Caki2 (cell line): ENCODE measurements around the gene IL1F10. TPM values are rescaled to one million over a fixed set of nuclear protein-coding genes. Genes with fewer than 3 reads are reported as not detected.

Experiments
- DNase-seq: peaks from one replicate; pipeline ENCODE4 v3.0.0-alpha.2; 2015; ENCODE audit warnings: low read depth
- in situ Hi-C: cut with HindIII; loops from 2 replicates; pipeline ENCODE4 v1.10.0; 2016; ENCODE audit warnings: low sequenced_read_pairs, low pct_unique_long_range_greater_than_20kb, mixed read lengths
- total RNA-seq: library from RNA; depleted of rRNA; stranded (reverse); fragments of >200 nt; shearing (Covaris generic); gene quantifications from 2 replicates; pipeline ENCODE4 v1.2.3, GENCODE V29; 2014; ENCODE audit warnings: low replicate concordance; rRNA removed

Gene IL1F10
- not detected in 2 replicates for total RNA-seq

GRCh38 chr2:113067681-113068080, at the start of gene IL1F10:
TSS of gene IL1F10 (plus strand) at chr2:113067970. CDS start at chr2:113072739, 4,769 bp downstream.
- in situ Hi-C loops = no loop called here
- DNase-seq = no peak

GRCh38 chr2:113018509-113018908, 49.3 kb upstream of the IL1F10 start:
- in situ Hi-C loops = no loop called here
- no peak for DNase-seq

- DNase-seq = no peak
- in situ Hi-C loops = no loop called here
Measured at GRCh38 chr2:113021312-113021711, 46.5 kb upstream of the IL1F10 start.

GRCh38 chr2:113024764-113025163, 43.0 kb upstream of the IL1F10 start:
- in situ Hi-C loops = no loop called here
- no peak for DNase-seq

- in situ Hi-C loops = no loop called here
Measured at GRCh38 chr2:113025737-113026136, 42.0 kb upstream of the IL1F10 start.

GRCh38 chr2:113027691-113028090, 40.1 kb upstream of the IL1F10 start:
- no peak for DNase-seq
- in situ Hi-C loops = no loop called here

More at GRCh38 chr2:113025737-113026136, 42.0 kb upstream of the IL1F10 start:
- no peak for DNase-seq

- DNase-seq = no peak
- in situ Hi-C loops = no loop called here
Measured at GRCh38 chr2:113028112-113028511, 39.7 kb upstream of the IL1F10 start.

GRCh38 chr2:113032737-113033136, 35.0 kb upstream of the IL1F10 start:
- no peak for DNase-seq
- in situ Hi-C loops = no loop called here

- DNase-seq = no peak
- in situ Hi-C loops = no loop called here
Measured at GRCh38 chr2:113034016-113034415, 33.8 kb upstream of the IL1F10 start.

- in situ Hi-C loops = no loop called here
- DNase-seq = no peak
Measured at GRCh38 chr2:113036763-113037162, 31.0 kb upstream of the IL1F10 start.

- in situ Hi-C loops = no loop called here
- DNase-seq = no peak
Measured at GRCh38 chr2:113038291-113038690, 29.5 kb upstream of the IL1F10 start.

GRCh38 chr2:113039158-113039557, 28.6 kb upstream of the IL1F10 start:
- in situ Hi-C loops = no loop called here
- DNase-seq = no peak

- DNase-seq = no peak
- in situ Hi-C loops = no loop called here
Measured at GRCh38 chr2:113039719-113040118, 28.1 kb upstream of the IL1F10 start.

GRCh38 chr2:113041871-113042270, 25.9 kb upstream of the IL1F10 start:
- no peak for DNase-seq
- in situ Hi-C loops = no loop called here

- no peak for DNase-seq
- in situ Hi-C loops = no loop called here
Measured at GRCh38 chr2:113046465-113046864, 21.3 kb upstream of the IL1F10 start.

GRCh38 chr2:113050921-113051895, 16.6 kb upstream of the IL1F10 start:
- no peak for DNase-seq
- in situ Hi-C loops = no loop called here

GRCh38 chr2:113052396-113052917, 15.3 kb upstream of the IL1F10 start, which contains the start of gene IL36B:
TSS of gene IL36B (minus strand) at chr2:113052867.
- in situ Hi-C loops = no loop called here
- no peak for DNase-seq

- in situ Hi-C loops = no loop called here
- no peak for DNase-seq
Measured at GRCh38 chr2:113053666-113054065, 14.1 kb upstream of the IL1F10 start.

GRCh38 chr2:113054066-113054465, 13.7 kb upstream of the IL1F10 start:
- peak; percentile 23 for DNase-seq
- in situ Hi-C loops = no loop called here
